Cerebellar nuclear complex (tissue), 1 donor: ENCODE measurements around the gene GGCX.
"Not testable (repeated sequence)": the region's sequence is repeated elsewhere in the genome, so short reads cannot be mapped to it uniquely, and the experiment has no call there.

Experiments
- DNase-seq, 2 experiments: peaks; one replicate each; lab custom pipeline; 2025; lab: John Stamatoyannopoulos, UW

Gene GGCX

GRCh38 chr2:85575739-85576138, 14.4 kb upstream of the GGCX start:
- no peak for DNase-seq

GRCh38 chr2:85566265-85566664, 5.0 kb upstream of the GGCX start:
- no peak for DNase-seq

DNA sequence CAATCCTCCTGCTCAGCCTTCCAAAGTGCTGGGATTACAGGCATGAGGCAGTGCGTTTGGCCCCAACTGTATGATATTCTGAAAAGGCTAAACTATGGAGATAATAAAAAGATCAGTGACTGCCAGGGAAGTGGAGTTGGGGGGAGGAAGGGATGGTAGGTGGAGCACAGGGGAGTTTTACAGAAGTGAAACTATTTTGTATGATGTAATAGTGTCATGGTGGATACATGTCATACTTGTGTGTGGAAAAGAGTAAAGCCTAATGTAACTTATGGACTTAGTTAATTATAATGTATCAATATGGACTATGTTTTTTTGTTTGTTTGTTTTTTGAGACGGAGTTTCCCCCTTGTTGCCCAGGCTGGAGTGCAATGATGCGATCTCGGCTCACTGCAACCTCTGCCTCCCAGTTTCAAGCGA, 2.9 kb upstream of the GGCX start:
- DNase-seq, result no peak

DNA sequence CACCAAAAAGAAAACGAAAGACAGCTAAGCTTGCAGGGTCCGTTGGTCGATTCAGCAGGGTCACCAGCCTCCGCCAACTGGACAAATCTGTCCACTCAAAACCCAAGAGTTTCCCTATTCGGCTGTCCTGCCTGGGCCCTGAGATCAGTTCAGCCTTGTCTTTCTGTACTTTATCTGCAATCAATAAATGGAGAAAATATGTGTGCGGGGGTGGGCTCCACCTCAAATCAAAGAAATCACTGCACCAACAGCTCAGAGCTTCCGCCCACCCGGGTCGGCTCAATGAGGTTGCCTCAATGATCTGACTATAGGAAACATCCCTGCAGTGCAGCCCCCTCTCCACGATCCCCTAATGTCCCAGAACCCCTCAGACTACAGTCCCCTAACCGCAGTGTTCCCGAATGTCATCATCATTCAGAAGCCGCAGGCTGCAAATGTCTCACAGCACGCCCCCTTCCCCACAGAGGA, 447 bp downstream of the GGCX start:
- DNase-seq, result no peak

GRCh38 chr2:85560403-85560726, 928 bp downstream of the GGCX start:
- DNase-seq, result not testable (repeated sequence)

GRCh38 chr2:85558160-85558559, 3.1 kb downstream of the GGCX start:
- no peak for DNase-seq

- no peak for DNase-seq
Observed at GRCh38 chr2:85557130-85557529, 4.2 kb downstream of the GGCX start.

- no peak for DNase-seq
Observed at GRCh38 chr2:85554980-85555612, 6.2 kb downstream of the GGCX start.

GRCh38 chr2:85553184-85553583, 8.1 kb downstream of the GGCX start:
- DNase-seq, result no peak

- DNase-seq, result peak; percentile 7 to 48
Observed at GRCh38 chr2:85551698-85552678, 9.3 kb downstream of the GGCX start.

DNA sequence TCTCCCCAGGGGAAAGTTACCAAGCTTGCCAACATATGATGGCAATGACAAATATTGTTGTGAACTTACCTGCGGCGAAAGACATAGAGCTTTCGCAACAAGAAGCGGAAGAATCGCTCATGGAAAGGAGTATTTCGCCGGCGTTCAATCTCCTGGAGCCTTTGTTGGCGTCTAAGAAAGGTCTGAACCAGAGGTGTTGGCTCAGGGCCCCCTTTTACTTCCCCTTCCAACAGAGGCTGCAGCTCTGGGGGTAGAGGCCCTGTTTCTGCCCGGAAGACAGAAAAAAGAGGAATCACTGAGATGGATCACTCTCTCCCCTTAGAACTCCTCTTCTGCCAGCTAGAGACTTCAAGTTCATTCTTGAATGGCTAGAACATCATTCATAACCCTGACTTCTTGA, 10.8 kb downstream of the GGCX start:
- no peak for DNase-seq

DNA sequence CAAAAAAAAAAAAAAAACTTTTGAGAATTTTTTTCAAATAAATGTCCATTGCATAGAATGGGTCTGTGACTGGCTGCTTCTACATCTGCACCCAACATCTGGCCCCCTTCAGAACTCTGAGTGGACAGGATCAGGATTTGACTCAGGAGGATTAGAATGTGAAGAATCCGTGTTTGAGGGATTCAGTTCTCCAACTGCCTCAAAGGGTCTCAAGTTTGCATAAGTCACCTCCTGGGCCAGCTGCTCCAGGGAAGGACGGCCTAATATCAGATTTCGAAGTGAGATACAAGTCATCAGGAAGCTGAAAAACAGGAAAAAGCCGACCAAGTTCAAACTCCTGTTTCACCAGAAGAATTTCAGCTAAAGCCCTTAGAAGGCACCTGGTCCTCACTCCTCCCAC, 11.5 kb downstream of the GGCX start:
- DNase-seq, result no peak

- no peak for DNase-seq
Observed at GRCh38 chr2:85549095-85549494, 12.2 kb downstream of the GGCX start.

GRCh38 chr2:85548608-85548900, 12.7 kb downstream of the GGCX start:
- DNase-seq, result no peak

GRCh38 chr2:85547859-85548607, 13.3 kb downstream of the GGCX start:
- DNase-seq, result no peak

DNA sequence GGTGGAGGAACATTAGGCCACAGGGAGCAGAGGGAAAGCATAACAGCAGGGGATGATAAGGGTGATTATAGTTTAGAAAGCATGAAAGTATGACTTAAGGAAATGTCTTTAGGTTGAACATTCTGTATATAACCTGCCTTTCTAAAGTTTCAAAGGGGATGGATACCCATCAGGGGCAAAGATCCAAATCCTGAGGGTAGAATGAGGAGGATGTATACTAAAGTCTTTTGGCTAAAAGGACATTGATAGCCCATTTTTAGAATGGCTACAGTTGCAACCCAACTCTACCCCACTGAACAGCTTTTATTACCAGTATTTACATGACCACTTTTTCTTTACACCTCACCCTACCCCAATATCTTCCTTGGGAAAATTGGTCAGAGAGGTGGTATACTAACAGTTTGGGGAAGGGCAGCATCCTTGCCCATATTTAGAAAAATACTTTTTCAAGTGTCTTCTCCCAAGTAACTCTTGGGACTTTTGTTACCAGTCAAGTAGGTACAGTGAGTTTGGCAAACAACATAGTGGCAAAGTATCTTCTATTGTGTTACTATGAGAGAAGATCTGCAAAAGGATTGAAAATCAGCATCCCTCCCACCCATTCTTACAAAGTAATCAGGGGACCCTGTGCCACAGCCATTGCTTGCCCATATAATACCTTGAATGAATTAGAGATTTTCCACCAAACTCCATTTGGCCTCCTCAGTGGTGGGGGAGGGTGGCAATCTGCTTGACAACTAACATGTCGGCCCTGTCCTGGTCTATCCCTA, 14.0 kb downstream of the GGCX start:
- DNase-seq, result no peak

GRCh38 chr2:85545780-85546240, 15.5 kb downstream of the GGCX start:
- DNase-seq, result no peak

- not testable (repeated sequence) for DNase-seq
Observed at GRCh38 chr2:85544915-85545779, 16.1 kb downstream of the GGCX start.

DNA sequence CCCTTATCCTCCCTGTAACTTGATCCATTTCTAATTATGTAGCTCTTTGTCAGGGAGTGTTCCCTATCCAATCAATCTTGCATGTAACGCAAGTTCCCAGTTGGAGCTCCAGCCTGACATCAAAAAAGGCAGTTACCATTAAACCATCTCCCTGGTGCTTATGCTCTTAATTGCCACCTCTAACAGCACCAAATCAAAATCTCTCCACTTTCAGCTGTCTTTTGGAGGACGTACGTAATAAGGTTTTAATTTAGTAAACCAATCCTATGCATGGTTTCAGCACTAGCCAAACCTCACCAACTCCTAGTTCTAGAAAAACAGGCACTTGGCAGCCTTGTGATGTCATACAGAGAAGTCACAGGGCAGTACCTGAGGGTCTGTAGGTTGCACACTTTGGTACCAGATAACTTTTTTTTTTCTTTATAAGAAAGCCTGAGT, 17.0 kb downstream of the GGCX start:
- not testable (repeated sequence) for DNase-seq

GRCh38 chr2:85542777-85543176, 18.5 kb downstream of the GGCX start:
- no peak for DNase-seq
